ENCODE results near the gene ATP2B3.

ATP2B3 gene

GRCh38 chrX:153576239-153576870, 58.9 kb downstream of the ATP2B3 start:
- DNase-seq = no peak

GRCh38 chrX:153576961-153577360, 59.5 kb downstream of the ATP2B3 start:
- no peak for DNase-seq

GRCh38 chrX:153578200-153578835, 60.9 kb downstream of the ATP2B3 start:
- DNase-seq = no peak

GRCh38 chrX:153578889-153579288, 61.4 kb downstream of the ATP2B3 start:
- DNase-seq = no peak

GRCh38 chrX:153580700-153581386, 63.4 kb downstream of the ATP2B3 start:
- DNase-seq = no peak

- no peak for DNase-seq
Measured at GRCh38 chrX:153582896-153583295, 65.5 kb downstream of the ATP2B3 start.

- DNase-seq = no peak
Measured at GRCh38 chrX:153583433-153583832, 66.0 kb downstream of the ATP2B3 start.

- DNase-seq = no peak
Measured at GRCh38 chrX:153585827-153586226, 68.4 kb downstream of the ATP2B3 start.

- no peak for DNase-seq
Measured at GRCh38 chrX:153587342-153587741, 69.9 kb downstream of the ATP2B3 start.

GRCh38 chrX:153588021-153588781, 70.8 kb downstream of the ATP2B3 start:
- DNase-seq = no peak

GRCh38 chrX:153588782-153589446, 71.5 kb downstream of the ATP2B3 start:
- DNase-seq = no peak

- no peak for DNase-seq
Measured at GRCh38 chrX:153590961-153591956, 73.8 kb downstream of the ATP2B3 start.

GRCh38 chrX:153592091-153592833, 74.8 kb downstream of the ATP2B3 start:
- DNase-seq = no peak

GRCh38 chrX:153592966-153593688, 75.7 kb downstream of the ATP2B3 start:
- no peak for DNase-seq

GRCh38 chrX:153593811-153594500, 76.5 kb downstream of the ATP2B3 start:
- DNase-seq = no peak

GRCh38 chrX:153595387-153595786, 77.9 kb downstream of the ATP2B3 start:
- DNase-seq = no peak

- DNase-seq = no peak
Measured at GRCh38 chrX:153595859-153596857, 78.7 kb downstream of the ATP2B3 start.

Data from NCI-H187 treated with DMSO at 0.1 percent for 48 hours (cell line).